Measurements from ENCODE around the gene AOAH.

DNA sequence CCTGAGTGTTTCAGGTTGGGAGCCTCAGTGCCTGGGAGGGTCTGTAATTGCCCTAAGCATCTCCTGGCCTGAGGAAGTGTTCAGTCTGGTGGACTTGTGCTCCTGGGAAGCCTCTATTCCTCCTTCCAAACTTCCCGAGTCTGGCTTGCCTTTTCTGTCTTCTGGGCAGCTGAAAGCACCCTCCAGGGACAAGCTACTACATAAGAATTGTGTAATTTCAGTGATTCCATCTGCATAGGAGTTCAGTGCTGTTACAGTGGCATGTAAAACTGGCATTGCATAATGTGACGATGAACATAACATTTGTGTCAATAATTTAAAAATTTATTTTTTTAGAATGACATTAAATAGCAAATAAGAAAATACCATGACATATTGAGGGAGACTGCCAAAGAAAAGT, 109.3 kb downstream of the AOAH start:
- TF ChIP-seq, protein P1, sequence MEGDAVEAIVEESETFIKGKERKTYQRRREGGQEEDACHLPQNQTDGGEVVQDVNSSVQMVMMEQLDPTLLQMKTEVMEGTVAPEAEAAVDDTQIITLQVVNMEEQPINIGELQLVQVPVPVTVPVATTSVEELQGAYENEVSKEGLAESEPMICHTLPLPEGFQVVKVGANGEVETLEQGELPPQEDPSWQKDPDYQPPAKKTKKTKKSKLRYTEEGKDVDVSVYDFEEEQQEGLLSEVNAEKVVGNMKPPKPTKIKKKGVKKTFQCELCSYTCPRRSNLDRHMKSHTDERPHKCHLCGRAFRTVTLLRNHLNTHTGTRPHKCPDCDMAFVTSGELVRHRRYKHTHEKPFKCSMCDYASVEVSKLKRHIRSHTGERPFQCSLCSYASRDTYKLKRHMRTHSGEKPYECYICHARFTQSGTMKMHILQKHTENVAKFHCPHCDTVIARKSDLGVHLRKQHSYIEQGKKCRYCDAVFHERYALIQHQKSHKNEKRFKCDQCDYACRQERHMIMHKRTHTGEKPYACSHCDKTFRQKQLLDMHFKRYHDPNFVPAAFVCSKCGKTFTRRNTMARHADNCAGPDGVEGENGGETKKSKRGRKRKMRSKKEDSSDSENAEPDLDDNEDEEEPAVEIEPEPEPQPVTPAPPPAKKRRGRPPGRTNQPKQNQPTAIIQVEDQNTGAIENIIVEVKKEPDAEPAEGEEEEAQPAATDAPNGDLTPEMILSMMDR (conservative IDR thresholded peaks at IDR 0.05; ENCODE audit: low read length), result no peak
- no peak for TF ChIP-seq EZH2phosphoT487 (IDR thresholded peaks at IDR 0.05; ENCODE audit: borderline replicate concordance)

Data from Loucy (cell line).